HG02884 (cell line): ENCODE data around the gene PKMYT1.
"Not testable (repeated sequence)": the region's sequence is repeated elsewhere in the genome, so short reads cannot be mapped to it uniquely, and the experiment has no call there.

Experiments
- ATAC-seq: cut with Tn5 transposase; IDR thresholded peaks from one replicate; pipeline ENCODE4 v1.9.1; 2021; ENCODE audit warnings: mild to moderate bottlenecking, moderate library complexity; ENCODE audit not compliant: unreplicated experiment

The PKMYT1 gene

GRCh38 chr16:2962334-2963073 is 17.7 kb downstream of the PKMYT1 start:
- no peak for ATAC-seq

- ATAC-seq: no peak
These were observed 19.8 kb downstream of the PKMYT1 start for GRCh38 chr16:2960183-2961010.

- ATAC-seq: no peak
These were observed 21.0 kb downstream of the PKMYT1 start for GRCh38 chr16:2959206-2959605.

GRCh38 chr16:2956579-2956956 is 23.7 kb downstream of the PKMYT1 start:
- ATAC-seq: no peak

GRCh38 chr16:2955779-2956578 is 24.3 kb downstream of the PKMYT1 start:
- no peak for ATAC-seq

- ATAC-seq: no peak
These were observed 24.8 kb downstream of the PKMYT1 start for GRCh38 chr16:2955438-2955778.

DNA sequence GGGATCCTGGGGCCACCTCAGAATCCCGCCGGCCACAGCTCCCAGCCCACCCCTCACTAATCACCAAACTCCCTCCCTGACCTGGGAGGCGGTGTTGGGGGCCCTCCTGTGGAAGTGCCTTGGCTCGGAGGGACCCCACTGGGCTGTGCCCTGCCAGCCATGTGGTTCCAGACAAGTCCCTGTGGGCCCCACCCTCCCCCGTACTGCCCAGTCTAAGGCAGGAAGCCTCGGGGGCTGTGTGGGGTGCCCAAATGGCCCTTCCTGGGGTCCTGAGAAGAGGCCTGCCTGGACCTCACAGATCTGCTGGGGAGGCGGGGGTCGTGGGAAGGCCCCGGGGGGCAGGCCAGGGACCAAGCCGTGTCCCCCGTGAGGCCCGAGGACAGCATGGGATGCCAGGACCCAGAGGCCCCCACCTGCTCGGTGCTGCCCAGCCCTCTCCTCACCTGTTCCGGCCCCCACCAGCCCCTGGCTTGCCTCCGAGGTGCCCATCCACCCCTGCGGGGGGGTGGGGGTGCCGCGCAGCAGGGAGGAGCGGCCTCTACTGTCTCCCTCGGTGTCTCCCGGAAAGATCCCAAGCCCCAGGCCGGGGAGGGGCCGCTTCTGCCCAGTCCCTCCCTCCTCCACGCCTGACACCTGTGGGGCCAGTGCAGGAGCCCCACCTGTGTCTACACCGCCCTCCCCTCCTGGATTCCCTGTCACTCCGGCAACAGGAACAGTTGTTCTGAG is 25.4 kb downstream of the PKMYT1 start:
- ATAC-seq: no peak

- no peak for ATAC-seq
These were observed 26.3 kb downstream of the PKMYT1 start for GRCh38 chr16:2953706-2954627.

DNA sequence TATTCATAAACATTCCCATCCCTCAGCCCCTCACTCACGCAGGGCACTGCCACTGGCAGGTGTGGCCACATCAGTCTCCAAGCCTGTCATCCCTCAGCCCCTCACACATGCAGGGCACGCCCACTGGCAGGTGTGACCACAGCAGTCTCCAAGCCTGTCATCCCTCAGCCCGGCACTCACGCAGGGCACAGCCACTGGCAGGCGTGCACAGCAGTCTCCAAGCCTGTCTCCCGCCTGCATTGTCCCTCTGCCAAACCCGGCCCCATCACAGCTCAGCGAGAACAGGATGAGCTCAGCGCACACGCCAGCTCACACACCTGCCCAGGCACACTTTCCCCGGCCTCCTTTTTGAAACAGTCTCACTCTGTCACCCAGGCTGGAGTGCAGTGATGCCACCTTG is 27.6 kb downstream of the PKMYT1 start:
- no peak for ATAC-seq

GRCh38 chr16:2950773-2951172 is 29.5 kb downstream of the PKMYT1 start:
- ATAC-seq: no peak

- no peak for ATAC-seq
These were observed 29.9 kb downstream of the PKMYT1 start for GRCh38 chr16:2950353-2950724.

DNA sequence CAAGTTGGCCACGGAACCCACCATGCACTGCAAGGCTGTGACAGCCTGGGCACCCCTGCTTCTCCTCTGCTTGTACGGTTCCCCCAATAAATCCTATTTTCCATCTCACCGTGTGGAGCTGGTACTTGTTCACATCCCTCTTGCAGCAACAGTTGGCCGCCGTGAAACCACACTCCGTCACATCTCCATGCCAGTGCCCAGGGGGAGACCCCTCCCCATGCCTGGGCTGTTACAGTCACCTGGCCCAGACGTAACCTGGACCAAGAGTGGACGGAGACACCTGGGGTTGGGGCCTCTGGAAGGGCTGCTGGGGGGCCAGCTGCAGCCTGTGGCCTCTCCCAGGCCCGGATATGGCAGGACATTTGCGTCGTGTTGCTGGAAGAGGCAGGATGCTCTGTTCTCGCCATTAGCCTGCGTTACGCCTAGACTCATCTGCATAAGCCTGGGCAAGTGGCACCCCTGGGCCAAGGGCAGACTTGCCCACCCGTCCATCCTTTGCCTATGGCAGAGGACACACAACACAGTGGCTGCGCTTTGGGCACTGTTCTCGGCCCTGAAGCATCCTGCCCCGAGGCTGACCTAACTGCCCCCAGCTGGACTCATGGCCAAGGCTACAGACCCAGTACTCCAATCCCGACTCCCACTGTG is 30.4 kb downstream of the PKMYT1 start:
- ATAC-seq: no peak

- no peak for ATAC-seq
These were observed 31.2 kb downstream of the PKMYT1 start for GRCh38 chr16:2948807-2949704.

- ATAC-seq: no peak
These were observed 33.6 kb downstream of the PKMYT1 start for GRCh38 chr16:2946649-2947048.

- not testable (repeated sequence) for ATAC-seq
These were observed 36.5 kb downstream of the PKMYT1 start for GRCh38 chr16:2943716-2944115.

DNA sequence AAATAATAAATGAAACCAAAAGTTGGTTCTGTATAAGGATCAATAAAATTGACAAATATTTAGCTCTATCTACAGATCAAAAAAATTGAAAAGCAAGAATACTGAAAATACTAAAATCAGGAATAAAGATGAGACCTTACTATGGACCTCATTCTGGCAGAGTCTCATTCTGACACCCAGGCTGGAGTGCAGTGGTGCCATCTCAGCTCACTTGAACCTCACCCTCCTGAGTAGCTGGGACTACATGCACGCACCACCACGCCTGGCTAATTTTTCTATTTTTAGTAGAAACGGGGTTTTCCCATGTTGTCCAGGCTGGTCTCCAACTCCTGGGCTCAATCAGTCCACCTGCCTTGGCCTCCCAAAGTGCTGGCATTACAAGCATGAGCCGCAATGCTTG is 38.2 kb downstream of the PKMYT1 start:
- ATAC-seq: no peak

DNA sequence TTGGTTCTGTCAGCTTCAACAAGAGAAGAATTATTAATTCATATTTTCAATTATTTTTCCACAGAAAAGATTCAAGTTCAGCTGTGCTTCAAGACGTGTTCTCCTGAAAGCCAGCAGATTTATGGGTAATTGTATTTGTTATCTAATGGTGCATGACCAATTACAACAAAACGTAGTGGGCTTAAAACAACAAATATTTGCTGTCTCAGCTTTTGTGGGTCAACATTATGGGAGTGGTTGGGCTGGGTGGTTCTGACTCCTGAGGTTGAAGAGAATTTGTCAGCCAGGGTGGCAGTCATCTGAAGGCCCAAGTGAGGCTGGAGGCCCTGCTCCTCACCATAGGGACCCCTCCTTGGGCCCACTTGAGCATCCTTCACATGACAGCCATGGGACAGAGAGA is 40.3 kb downstream of the PKMYT1 start:
- ATAC-seq: no peak

DNA sequence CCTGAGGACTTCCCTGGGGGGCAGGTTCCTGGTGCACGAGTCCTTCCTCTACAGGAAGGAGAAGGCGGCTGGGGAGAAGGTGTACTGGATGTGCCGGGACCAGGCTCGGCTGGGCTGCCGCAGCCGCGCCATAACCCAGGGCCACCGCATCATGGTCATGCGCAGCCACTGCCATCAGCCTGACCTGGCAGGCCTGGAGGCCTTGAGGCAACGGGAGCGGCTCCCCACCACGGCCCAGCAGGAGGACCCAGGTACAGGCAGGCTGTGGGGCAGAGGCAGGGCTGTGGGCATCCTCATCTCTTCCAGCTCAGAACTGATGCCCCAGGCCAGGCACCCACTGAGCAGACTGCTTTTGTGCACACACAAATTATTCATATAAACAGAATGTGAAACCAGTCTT is 42.0 kb downstream of the PKMYT1 start:
- no peak for ATAC-seq
